WTC11 (cell line): ENCODE data around the gene CFDP1. TPM values are rescaled to one million over a fixed set of nuclear protein-coding genes. Genes with fewer than 3 reads are reported as not detected.

Source experiments
- ATAC-seq: fragments of 200-7000 bp; cut with Tn5 transposase; 2 replicates; pipeline ENCODE4 v1.10.0; 2021; ENCODE audit warnings: mild to moderate bottlenecking, moderate library complexity
- CTCF ChIA-PET: fragments of 300-600 bp; sonication (Branson Sonifier 250); formaldehyde crosslinking; loops from one replicate; lab custom pipeline; 2021; ENCODE audit warnings: antibody characterized with exemption; lab: Charles Lee
- POLR2A ChIA-PET: fragments of 350-600 bp; sonication (Branson Sonifier 250); formaldehyde crosslinking; loops from one replicate; lab custom pipeline; 2021; ENCODE audit warnings: antibody characterized with exemption; lab: Charles Lee
- DNase-seq: peaks from one replicate; pipeline ENCODE4 v3.0.0; 2021; ENCODE audit warnings: low spot score
- H3K27ac Mint-ChIP-seq: 2 replicates; pipeline ENCODE4 v1.8.0; 2021; ENCODE audit warnings: mixed read lengths
- H3K27me3 Mint-ChIP-seq: 2 replicates; pipeline ENCODE4 v1.8.0; 2021; ENCODE audit warnings: low read depth, mild to moderate bottlenecking, moderate library complexity, mixed read lengths
- H3K36me3 Mint-ChIP-seq: 2 replicates; pipeline ENCODE4 v1.8.0; 2021; ENCODE audit warnings: mixed read lengths
- H3K4me1 Mint-ChIP-seq: 2 replicates; pipeline ENCODE4 v1.8.0; 2022; ENCODE audit warnings: mixed read lengths
- H3K4me3 Mint-ChIP-seq: 2 replicates; pipeline ENCODE4 v1.8.0; 2021; ENCODE audit warnings: mild to moderate bottlenecking, moderate library complexity, mixed read lengths
- H3K9me3 Mint-ChIP-seq: 2 replicates; pipeline ENCODE4 v1.8.0; 2021; ENCODE audit warnings: mixed read lengths
- CBFB ChIP-seq: sonication (generic); formaldehyde crosslinking; IDR thresholded peaks from 2 replicates; pipeline ENCODE4 v1.8.1; 2022; ENCODE audit warnings: mild to moderate bottlenecking, low read depth, missing genetic modification reagents
- E2F1 ChIP-seq: sonication (generic); formaldehyde crosslinking; IDR thresholded peaks from 2 replicates; pipeline ENCODE4 v1.8.0; 2022; ENCODE audit warnings: mild to moderate bottlenecking, missing genetic modification reagents
- HMGA2 ChIP-seq: fragments of 250-450 bp; sonication (Bioruptor Pico); IDR thresholded peaks from 2 replicates; pipeline ENCODE4 v1.4.0; 2021; ENCODE audit warnings: mild to moderate bottlenecking, moderate library complexity
- HMGXB4 ChIP-seq: sonication (generic); formaldehyde crosslinking; IDR thresholded peaks from 2 replicates; pipeline ENCODE4 v1.8.1; 2023; ENCODE audit warnings: mild to moderate bottlenecking, moderate library complexity, missing genetic modification reagents
- JAZF1 ChIP-seq: fragments of 250-450 bp; sonication (Bioruptor Pico); IDR thresholded peaks from 2 replicates; pipeline ENCODE4 v1.9.0; 2021; ENCODE audit warnings: moderate library complexity, mild to moderate bottlenecking, inconsistent platforms
- NR2C2 ChIP-seq: sonication (generic); formaldehyde crosslinking; IDR thresholded peaks from 2 replicates; pipeline ENCODE4 v1.8.0; 2022; ENCODE audit warnings: mild to moderate bottlenecking, missing genetic modification reagents
- SP1 ChIP-seq: sonication (generic); formaldehyde crosslinking; conservative IDR thresholded peaks from 2 replicates; pipeline ENCODE4 v1.8.1; 2022; ENCODE audit warnings: missing genetic modification reagents
- ZMAT4 ChIP-seq: fragments of 250-450 bp; sonication (Bioruptor Pico); IDR thresholded peaks from 2 replicates; pipeline ENCODE4 v1.9.0; 2021; ENCODE audit warnings: mild to moderate bottlenecking
- ZNF416 ChIP-seq: fragments of 250-450 bp; sonication (Bioruptor Pico); IDR thresholded peaks from 2 replicates; pipeline ENCODE4 v1.9.0; 2021; ENCODE audit warnings: mild to moderate bottlenecking, inconsistent platforms
- ZSCAN18 ChIP-seq: fragments of 250-450 bp; sonication (Bioruptor Pico); IDR thresholded peaks from 2 replicates; pipeline ENCODE4 v2.1.2; 2022; ENCODE audit warnings: mild to moderate bottlenecking, moderate library complexity
- total RNA-seq: library from RNA; stranded (reverse); gene quantifications from 3 replicates; pipeline ENCODE4 v1.2.3, GENCODE V29; 2021
- TF ChIP-seq, protein P1 (sequence below): sonication (generic); formaldehyde crosslinking; IDR thresholded peaks from 2 replicates; pipeline ENCODE4 v1.8.0; 2022; ENCODE audit warnings: mild to moderate bottlenecking, missing genetic modification reagents
- TF ChIP-seq, protein P2 (sequence below): sonication (generic); formaldehyde crosslinking; conservative IDR thresholded peaks from 2 replicates; pipeline ENCODE4 v1.8.1; 2022; ENCODE audit warnings: mild to moderate bottlenecking, missing genetic modification reagents
- TF ChIP-seq, protein P3 (sequence below): sonication (generic); formaldehyde crosslinking; IDR thresholded peaks from 2 replicates; pipeline ENCODE4 v1.8.0; 2023; ENCODE audit warnings: mild to moderate bottlenecking, missing genetic modification reagents
- TF ChIP-seq, protein P4 (sequence below): fragments of 250-450 bp; sonication (Bioruptor Pico); IDR thresholded peaks from 2 replicates; pipeline ENCODE4 v1.9.0; 2021; ENCODE audit warnings: mild to moderate bottlenecking

CFDP1 gene
- total RNA-seq, 1 experiment from 2014 or later: 79.2 TPM

DNA sequence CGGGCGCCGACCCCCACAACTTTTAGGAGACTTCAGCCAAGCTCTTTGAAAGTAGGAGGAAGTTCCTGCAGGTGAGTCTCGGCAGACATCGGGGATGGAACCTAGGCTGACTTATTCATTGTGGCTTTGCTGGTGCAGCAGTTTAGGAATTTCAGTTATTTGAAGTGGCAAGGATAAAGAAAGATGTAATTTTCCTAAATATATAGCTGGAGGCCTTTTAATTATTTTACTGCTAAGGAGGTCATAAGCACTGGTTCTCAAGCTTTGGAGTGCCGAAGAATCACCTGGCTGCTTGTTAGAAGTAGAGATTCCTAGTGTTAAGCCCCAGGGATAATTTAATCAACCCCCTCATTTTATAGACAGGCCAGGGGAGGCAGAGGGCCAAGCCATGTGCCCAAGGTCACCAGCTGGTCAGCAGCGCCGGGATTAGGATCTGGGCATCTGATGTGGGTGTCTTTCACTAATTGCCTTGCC is 152.9 kb downstream of the CFDP1 start:
- no peak overlapping the region for H3K27ac Mint-ChIP-seq
- H3K36me3 Mint-ChIP-seq: peaks cover 5% of the 10 kb centered on the region
- H3K4me3 Mint-ChIP-seq: no peak overlapping the region
- ATAC-seq (no peak), DNase-seq (no peak)
- H3K27me3 Mint-ChIP-seq: no peaks in the 10 kb centered on the region
- TF ChIP-seq ZNF416 (CRISPR knock-in tag): no peak
- TF ChIP-seq JAZF1 (CRISPR knock-in tag): no peak
- no peak for TF ChIP-seq CBFB
- TF ChIP-seq HMGA2 (CRISPR knock-in tag): no peak
- TF ChIP-seq, protein P1, sequence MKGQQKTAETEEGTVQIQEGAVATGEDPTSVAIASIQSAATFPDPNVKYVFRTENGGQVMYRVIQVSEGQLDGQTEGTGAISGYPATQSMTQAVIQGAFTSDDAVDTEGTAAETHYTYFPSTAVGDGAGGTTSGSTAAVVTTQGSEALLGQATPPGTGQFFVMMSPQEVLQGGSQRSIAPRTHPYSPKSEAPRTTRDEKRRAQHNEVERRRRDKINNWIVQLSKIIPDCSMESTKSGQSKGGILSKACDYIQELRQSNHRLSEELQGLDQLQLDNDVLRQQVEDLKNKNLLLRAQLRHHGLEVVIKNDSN (CRISPR knock-in tag): no peak
- no peak for TF ChIP-seq ZSCAN18
- no peaks in the 10 kb centered on the region; the same call in 1 of the 2 replicates for H3K4me1 Mint-ChIP-seq
- ChIA-PET CTCF (interaction anchor here (0.6 to 4.4 kb wide), 3 partner anchors 47 to 105 kb away, joined by 3 to 19 read pairs (median 11); no protein-coding TSS in a partner anchor), POLR2A (no interaction called here)
- peaks cover 5% of the 10 kb centered on the region for H3K9me3 Mint-ChIP-seq

DNA sequence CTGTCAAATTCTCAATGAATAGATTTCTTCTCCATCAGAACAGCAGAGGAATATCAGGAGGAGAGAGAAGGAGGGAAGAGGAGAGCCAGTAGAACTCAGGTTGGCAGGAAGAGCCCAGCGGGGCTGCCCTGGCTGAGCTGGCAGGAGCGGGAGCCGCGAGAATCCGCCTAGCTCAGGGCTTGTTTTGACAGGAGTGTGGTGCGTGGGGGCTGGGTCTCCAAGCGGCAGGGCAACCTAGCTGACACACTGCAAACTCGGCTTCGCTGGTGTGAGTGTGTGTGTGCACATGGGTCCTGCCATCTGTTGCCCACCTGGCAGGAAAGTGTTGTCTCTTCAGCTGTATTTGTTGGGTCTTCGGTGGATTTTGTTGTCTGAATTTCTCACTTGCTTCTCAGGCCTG is 154.0 kb downstream of the CFDP1 start:
- Mint-ChIP-seq H3K4me3 (no peak overlapping the region), H3K4me1 (no peaks in the 10 kb centered on the region; the same call in 1 of the 2 replicates)
- POLR2A ChIA-PET: interaction anchor here (1.3 kb wide), 1 partner anchor 24 kb away, joined by 4 read pairs; no protein-coding TSS in a partner anchor
- TF ChIP-seq HMGXB4 (no peak), NR2C2 (CRISPR knock-in tag) (no peak), SP1 (CRISPR knock-in tag) (no peak), ZMAT4 (CRISPR knock-in tag) (no peak), E2F1 (no peak)
- TF ChIP-seq, protein P2, sequence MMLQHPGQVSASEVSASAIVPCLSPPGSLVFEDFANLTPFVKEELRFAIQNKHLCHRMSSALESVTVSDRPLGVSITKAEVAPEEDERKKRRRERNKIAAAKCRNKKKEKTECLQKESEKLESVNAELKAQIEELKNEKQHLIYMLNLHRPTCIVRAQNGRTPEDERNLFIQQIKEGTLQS (CRISPR knock-in tag): no peak
- TF ChIP-seq, protein P3, sequence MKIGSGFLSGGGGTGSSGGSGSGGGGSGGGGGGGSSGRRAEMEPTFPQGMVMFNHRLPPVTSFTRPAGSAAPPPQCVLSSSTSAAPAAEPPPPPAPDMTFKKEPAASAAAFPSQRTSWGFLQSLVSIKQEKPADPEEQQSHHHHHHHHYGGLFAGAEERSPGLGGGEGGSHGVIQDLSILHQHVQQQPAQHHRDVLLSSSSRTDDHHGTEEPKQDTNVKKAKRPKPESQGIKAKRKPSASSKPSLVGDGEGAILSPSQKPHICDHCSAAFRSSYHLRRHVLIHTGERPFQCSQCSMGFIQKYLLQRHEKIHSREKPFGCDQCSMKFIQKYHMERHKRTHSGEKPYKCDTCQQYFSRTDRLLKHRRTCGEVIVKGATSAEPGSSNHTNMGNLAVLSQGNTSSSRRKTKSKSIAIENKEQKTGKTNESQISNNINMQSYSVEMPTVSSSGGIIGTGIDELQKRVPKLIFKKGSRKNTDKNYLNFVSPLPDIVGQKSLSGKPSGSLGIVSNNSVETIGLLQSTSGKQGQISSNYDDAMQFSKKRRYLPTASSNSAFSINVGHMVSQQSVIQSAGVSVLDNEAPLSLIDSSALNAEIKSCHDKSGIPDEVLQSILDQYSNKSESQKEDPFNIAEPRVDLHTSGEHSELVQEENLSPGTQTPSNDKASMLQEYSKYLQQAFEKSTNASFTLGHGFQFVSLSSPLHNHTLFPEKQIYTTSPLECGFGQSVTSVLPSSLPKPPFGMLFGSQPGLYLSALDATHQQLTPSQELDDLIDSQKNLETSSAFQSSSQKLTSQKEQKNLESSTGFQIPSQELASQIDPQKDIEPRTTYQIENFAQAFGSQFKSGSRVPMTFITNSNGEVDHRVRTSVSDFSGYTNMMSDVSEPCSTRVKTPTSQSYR: no peak
- TF ChIP-seq, protein P4, sequence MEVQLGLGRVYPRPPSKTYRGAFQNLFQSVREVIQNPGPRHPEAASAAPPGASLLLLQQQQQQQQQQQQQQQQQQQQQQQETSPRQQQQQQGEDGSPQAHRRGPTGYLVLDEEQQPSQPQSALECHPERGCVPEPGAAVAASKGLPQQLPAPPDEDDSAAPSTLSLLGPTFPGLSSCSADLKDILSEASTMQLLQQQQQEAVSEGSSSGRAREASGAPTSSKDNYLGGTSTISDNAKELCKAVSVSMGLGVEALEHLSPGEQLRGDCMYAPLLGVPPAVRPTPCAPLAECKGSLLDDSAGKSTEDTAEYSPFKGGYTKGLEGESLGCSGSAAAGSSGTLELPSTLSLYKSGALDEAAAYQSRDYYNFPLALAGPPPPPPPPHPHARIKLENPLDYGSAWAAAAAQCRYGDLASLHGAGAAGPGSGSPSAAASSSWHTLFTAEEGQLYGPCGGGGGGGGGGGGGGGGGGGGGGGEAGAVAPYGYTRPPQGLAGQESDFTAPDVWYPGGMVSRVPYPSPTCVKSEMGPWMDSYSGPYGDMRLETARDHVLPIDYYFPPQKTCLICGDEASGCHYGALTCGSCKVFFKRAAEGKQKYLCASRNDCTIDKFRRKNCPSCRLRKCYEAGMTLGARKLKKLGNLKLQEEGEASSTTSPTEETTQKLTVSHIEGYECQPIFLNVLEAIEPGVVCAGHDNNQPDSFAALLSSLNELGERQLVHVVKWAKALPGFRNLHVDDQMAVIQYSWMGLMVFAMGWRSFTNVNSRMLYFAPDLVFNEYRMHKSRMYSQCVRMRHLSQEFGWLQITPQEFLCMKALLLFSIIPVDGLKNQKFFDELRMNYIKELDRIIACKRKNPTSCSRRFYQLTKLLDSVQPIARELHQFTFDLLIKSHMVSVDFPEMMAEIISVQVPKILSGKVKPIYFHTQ (CRISPR knock-in tag): no peak
- TF ChIP-seq, all 79 proteins: peak for 0
- no peaks in the 10 kb centered on the region for H3K27me3 Mint-ChIP-seq
- H3K27ac Mint-ChIP-seq: peak overlapping the region; percentile 58; the same call in 1 of the 2 replicates
- no peaks in the 10 kb centered on the region for H3K9me3 Mint-ChIP-seq
- ATAC-seq (peak; percentile 71), DNase-seq (no peak)
- CTCF ChIA-PET: interaction anchor here (0.8 to 4.4 kb wide), 5 partner anchors 26 to 106 kb away, joined by 3 to 19 read pairs (median 4); no protein-coding TSS in a partner anchor
- H3K36me3 Mint-ChIP-seq: no peaks in the 10 kb centered on the region
